Measurements from ENCODE around the gene SATL1. TPM values are rescaled to one million over a fixed set of nuclear protein-coding genes. Genes with fewer than 3 reads are reported as not detected.
"Not testable (repeated sequence)": the region's sequence is repeated elsewhere in the genome, so short reads cannot be mapped to it uniquely, and the experiment has no call there.

The SATL1 gene, protein sequence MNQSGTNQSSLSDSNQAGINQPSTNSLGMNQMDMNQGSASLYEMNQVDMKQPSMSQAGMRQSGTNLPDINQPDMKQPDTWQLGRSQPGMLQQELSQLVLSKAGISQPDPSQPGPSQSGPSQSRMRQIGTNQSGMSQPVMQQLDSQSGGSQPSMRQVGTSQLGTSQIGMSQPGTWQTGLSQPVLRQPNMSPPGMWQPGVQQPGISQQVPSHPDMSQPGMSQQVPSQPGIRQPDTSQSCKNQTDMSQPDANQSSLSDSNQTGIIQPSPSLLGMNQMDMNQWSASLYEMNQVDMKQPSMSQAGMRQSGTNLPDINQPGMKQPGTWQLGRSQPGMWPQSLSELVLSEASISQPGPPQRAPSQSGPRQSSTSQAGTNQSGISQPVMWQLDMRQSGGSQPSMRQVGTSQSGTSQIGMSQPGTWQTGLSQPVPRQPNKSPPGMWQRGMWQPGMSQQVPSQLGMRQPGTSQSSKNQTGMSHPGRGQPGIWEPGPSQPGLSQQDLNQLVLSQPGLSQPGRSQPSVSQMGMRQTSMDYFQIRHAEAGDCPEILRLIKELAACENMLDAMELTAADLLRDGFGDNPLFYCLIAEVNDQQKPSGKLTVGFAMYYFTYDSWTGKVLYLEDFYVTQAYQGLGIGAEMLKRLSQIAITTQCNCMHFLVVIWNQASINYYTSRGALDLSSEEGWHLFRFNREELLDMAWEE
- under 1 TPM in 1 of 9 donors, not detected in 8; 0.06 TPM for total RNA-seq
- not detected for polyA plus RNA-seq
- long read RNA-seq, donor 1, result 0 reads
- long read RNA-seq, donor 2, partial matches to known transcripts, result 0 of 1 reads
- long read RNA-seq, donor 2, other reads (novel, unspliced or antisense), result 1 of 1 reads
- long read RNA-seq, donor 3, result 0 reads

DNA sequence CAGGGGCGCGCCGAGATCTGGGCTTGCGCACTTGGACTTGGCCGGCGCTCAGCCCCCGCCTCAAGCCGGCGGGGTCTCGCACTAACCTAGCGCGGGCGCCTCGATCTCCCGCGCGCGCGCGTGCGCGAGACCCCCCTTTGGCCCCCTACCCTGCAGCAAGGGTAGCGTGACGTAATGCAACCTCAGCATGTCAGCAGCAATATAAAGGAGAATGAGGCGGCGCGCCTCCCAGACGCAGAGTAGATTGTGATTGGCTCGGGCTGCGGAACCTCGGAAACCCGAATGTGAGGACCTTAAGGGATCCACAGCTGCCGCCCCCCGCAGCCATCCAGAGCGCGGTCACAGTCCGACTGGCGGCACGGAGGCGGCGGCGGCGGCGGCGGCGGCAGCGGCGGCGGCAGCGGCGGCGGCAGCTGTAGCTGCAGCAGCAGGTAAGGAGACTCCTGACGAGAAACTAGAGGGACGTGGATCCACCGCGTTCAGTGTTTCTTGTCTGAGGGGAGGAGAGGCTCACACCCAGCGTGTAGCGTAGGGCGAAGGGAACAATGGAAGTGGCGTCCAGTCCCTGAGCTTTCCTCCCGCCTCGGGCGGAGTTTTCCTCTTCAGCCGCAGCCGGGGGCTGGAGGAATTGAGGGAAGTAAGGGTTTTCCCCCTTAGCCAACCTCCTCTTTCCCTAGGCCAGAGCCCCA lies at the start of gene SATL1, which contains the start of gene ZNF711:
Gene SATL1, minus strand, starts transcription at position 19 of the 689 bp plus-strand sequence. CDS start 134,811 bp downstream, outside the sequence.
Gene ZNF711, plus strand, starts transcription at position 231 of the 689 bp plus-strand sequence. CDS start 3,582 bp downstream, outside the sequence.
- DNase-seq, result peak; percentile 10 to 61 (median 24)
- Histone ChIP-seq H3K9me3 (no peaks in the 10 kb centered on the region), H3K27ac (peak within 1 kb of the TSS in 4 of 12 donors; percentile 9 to 44 (median 30)), H3K4me1 (peaks cover 0 to 6% (median 0%) of the 10 kb centered on the region in 12 donors), H3K4me3 (peak within 1 kb of the TSS; percentile 32 to 69 (median 55)), H3K27me3 (no peaks in the 10 kb centered on the region), H3K36me3 (no peaks in the 10 kb centered on the region)
- WGBS, 4 donors, result 0 to 33% (median 12%) methylated on average over 64 to 65 of the region's 65 CpGs
- intact Hi-C loops (cut with DNase I), result no loop called here
- TF ChIP-seq POLR2A (IDR thresholded peaks at IDR 0.05), result no peak
- TF ChIP-seq, protein P1, sequence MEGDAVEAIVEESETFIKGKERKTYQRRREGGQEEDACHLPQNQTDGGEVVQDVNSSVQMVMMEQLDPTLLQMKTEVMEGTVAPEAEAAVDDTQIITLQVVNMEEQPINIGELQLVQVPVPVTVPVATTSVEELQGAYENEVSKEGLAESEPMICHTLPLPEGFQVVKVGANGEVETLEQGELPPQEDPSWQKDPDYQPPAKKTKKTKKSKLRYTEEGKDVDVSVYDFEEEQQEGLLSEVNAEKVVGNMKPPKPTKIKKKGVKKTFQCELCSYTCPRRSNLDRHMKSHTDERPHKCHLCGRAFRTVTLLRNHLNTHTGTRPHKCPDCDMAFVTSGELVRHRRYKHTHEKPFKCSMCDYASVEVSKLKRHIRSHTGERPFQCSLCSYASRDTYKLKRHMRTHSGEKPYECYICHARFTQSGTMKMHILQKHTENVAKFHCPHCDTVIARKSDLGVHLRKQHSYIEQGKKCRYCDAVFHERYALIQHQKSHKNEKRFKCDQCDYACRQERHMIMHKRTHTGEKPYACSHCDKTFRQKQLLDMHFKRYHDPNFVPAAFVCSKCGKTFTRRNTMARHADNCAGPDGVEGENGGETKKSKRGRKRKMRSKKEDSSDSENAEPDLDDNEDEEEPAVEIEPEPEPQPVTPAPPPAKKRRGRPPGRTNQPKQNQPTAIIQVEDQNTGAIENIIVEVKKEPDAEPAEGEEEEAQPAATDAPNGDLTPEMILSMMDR (IDR thresholded peaks at IDR 0.05), result no peak
- peak in 3 of 4 donors; percentile 50 to 81 (median 66) for ATAC-seq

DNA sequence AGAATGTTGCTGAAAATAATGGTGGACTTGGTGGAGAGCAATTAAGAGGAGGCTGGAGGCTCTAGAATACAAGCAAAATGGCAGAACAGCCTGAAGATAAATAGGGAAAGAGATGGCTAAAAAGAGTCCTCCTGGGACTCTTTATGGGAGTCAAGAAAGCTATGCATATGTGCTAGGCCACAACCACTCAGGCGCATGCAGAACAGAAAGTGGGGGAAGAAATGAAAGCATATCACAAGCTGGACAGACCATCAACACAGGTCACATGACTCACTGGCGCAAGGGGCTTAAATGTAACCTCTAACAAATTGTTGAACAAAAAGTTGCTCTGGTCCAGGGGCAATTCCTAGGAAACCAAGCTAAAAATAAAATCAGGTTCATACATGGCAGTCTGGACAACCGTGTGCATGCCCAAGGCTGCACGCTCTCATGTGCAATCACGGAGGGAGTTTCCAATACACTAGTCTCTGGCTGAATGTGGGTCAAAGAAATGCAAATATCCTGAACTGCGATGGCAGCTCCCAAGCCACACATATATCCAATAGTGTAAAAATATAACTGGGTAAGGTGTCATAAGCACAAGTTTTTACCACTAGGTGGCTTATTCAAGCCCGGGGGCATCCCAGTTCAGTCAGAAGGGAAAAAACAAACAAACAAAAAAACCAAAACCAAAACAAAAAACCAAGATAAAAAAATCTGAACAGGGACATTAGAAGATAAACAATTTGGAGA lies 45.6 kb upstream of the SATL1 start:
- Histone ChIP-seq H3K27me3 (no peaks in the 10 kb centered on the region), H3K27ac (no peak overlapping the region), H3K4me1 (no peaks in the 10 kb centered on the region), H3K9me3 (peaks cover 0 to 5% (median 0%) of the 10 kb centered on the region in 12 donors), H3K36me3 (no peaks in the 10 kb centered on the region), H3K4me3 (no peak overlapping the region)
- TF ChIP-seq POLR2A (IDR thresholded peaks at IDR 0.05), result no peak
- TF ChIP-seq, protein P1 (IDR thresholded peaks at IDR 0.05), result no peak
- ATAC-seq (no peak), DNase-seq (no peak)
- intact Hi-C loops (cut with DNase I), result no loop called here
- 73 to 94% (median 88%) methylated on average over 7 of the region's 7 CpGs for whole genome bisulfite sequencing, 4 donors

DNA sequence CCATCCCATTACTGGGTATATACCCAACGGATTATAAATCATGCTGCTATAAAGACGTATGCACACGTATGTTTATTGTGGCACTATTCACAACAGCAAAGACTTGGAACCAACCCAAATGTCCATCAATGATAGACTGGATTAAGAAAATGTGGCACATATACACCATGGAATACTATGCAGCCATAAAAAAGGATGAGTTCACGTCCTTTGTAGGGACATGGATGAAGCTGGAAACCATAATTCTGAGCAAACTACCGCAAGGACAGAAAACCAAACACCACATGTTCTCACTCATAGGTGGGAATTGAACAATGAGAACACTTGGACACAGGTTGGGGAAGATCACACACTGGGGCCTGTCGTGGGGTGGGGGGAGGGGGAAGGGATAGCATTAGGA lies 41.7 kb upstream of the SATL1 start:
- H3K36me3 ChIP-seq; intact Hi-C loops (cut with DNase I); H3K27me3 ChIP-seq; H3K4me1 ChIP-seq; H3K4me3 ChIP-seq; H3K27ac ChIP-seq; H3K9me3 ChIP-seq; DNase-seq; ATAC-seq: not testable (repeated sequence)
- WGBS, 4 donors, result 78 to 97% (median 88%) methylated on average over 6 of the region's 6 CpGs
